T-cell (primary cell): ENCODE results near the gene RBFOX1. TPM values are rescaled to one million over a fixed set of nuclear protein-coding genes. Genes with fewer than 3 reads are reported as not detected.
"Not testable (repeated sequence)": the region's sequence is repeated elsewhere in the genome, so short reads cannot be mapped to it uniquely, and the experiment has no call there.

ENCODE experiments used
- ATAC-seq, 4 experiments: fragments of 200-7000 bp in 3 of 4; fragments of 150-1000 bp in 1 of 4; cut with Tn5 transposase; replicated peaks in 1 of 4; 1 replicate in 3 of 4; 2 replicates in 1 of 4; pipeline ENCODE4 v1.10.0; 2021; ENCODE audit warnings: moderate library complexity in 3 of 4, mild to moderate bottlenecking in 2 of 4, moderate number of reproducible peaks in 1 of 4
- CTCF ChIA-PET, 2 donors: fragments of 300-600 bp; sonication (Branson Sonifier 250); formaldehyde crosslinking; loops; one replicate each; lab custom pipeline; 2022; ENCODE audit warnings: antibody characterized with exemption in 2 of 2; lab: Charles Lee
- POLR2A ChIA-PET, 2 donors: fragments of 300-600 bp; sonication (Branson Sonifier 250); formaldehyde crosslinking; loops; one replicate each; lab custom pipeline; 2022; ENCODE audit warnings: antibody characterized with exemption in 2 of 2; lab: Charles Lee
- DNase-seq, 35 experiments: peaks; one replicate each; pipeline versions ENCODE4 v3.0.0 to v3.0.0-alpha.2; 2013 to 2023
- H3K27ac ChIP-seq: one replicate; pipeline ENCODE4 v1.5.1; 2013; ENCODE audit warnings: low read length
- H3K27me3 ChIP-seq, 2 experiments: replicated peaks in 1 of 2; 1 replicate in 1 of 2; 2 replicates in 1 of 2; pipeline versions ENCODE4 v1.6.1 to v1.7.0; 2013; ENCODE audit warnings: low read length in 1 of 2, mixed read lengths in 1 of 2; ENCODE audit not compliant: control insufficient read depth in 2 of 2, insufficient read depth in 2 of 2; ENCODE audit errors: extremely low read depth in 1 of 2
- H3K36me3 ChIP-seq, 2 donors: 1 replicate in 1 of 2; 2 replicates in 1 of 2; pipeline versions ENCODE4 v1.6.1 to v1.7.0; 2013; ENCODE audit warnings: low read length in 1 of 2; ENCODE audit not compliant: control insufficient read depth in 2 of 2, insufficient read depth in 1 of 2; ENCODE audit errors: extremely low read depth in 1 of 2
- H3K4me1 ChIP-seq, 2 experiments: 1 replicate in 1 of 2; 2 replicates in 1 of 2; pipeline versions ENCODE4 v1.6.1 to v1.7.0; 2013; ENCODE audit warnings: low read length in 2 of 2, mixed read lengths in 1 of 2; ENCODE audit not compliant: insufficient read depth in 2 of 2, control insufficient read depth in 1 of 2; ENCODE audit errors: extremely low read depth in 1 of 2
- H3K4me3 ChIP-seq, 2 donors: 1 replicate in 1 of 2; 2 replicates in 1 of 2; pipeline versions ENCODE4 v1.5.1 to v1.7.0; 2013; ENCODE audit warnings: mild to moderate bottlenecking in 2 of 2, low read length in 1 of 2, moderate library complexity in 1 of 2; ENCODE audit not compliant: control insufficient read depth in 1 of 2; ENCODE audit errors: extremely low read depth in 1 of 2
- H3K9me3 ChIP-seq: 2 replicates; pipeline ENCODE4 v1.7.0; 2013
- H3K27ac Mint-ChIP-seq, 2 donors: one replicate each; pipeline ENCODE4 v1.8.0; 2020 to 2021; ENCODE audit warnings: mild to moderate bottlenecking in 2 of 2, mixed read lengths in 2 of 2
- H3K27me3 Mint-ChIP-seq, 2 donors: one replicate each; pipeline ENCODE4 v1.8.0; 2021 to 2022; ENCODE audit warnings: mixed read lengths in 2 of 2
- H3K36me3 Mint-ChIP-seq: one replicate; pipeline ENCODE4 v1.8.0; 2021; ENCODE audit warnings: mixed read lengths
- H3K4me1 Mint-ChIP-seq, 3 donors: one replicate each; pipeline ENCODE4 v1.8.0; 2020 to 2022; ENCODE audit warnings: mixed read lengths in 3 of 3, mild to moderate bottlenecking in 1 of 3
- H3K4me3 Mint-ChIP-seq, 3 donors: one replicate each; pipeline ENCODE4 v1.8.0; 2020 to 2022; ENCODE audit warnings: mild to moderate bottlenecking in 3 of 3, mixed read lengths in 3 of 3, moderate library complexity in 3 of 3
- H3K9me3 Mint-ChIP-seq, 3 donors: one replicate each; pipeline ENCODE4 v1.8.0; 2020 to 2022; ENCODE audit warnings: mixed read lengths in 3 of 3
- WGBS: methylation state at CpG from one replicate; pipeline ENCODE4 v1.1.5; 2013; ENCODE audit warnings: missing lambda C conversion rate; ENCODE audit not compliant: insufficient coverage; 5-methylcytosine and 5-hydroxymethylcytosine counted together
- total RNA-seq, 35 experiments: library from RNA in 6 of 35; stranded (reverse) in 6 of 35; fragments of 120-200 nt in 1 of 35; gene quantifications; one replicate each; pipeline versions ENCODE4 v1.2.1 to v1.2.4 and lab custom pipeline; 2013 to 2026

RBFOX1 gene
- total RNA-seq, 5 donors from 2014 or later (not counting 1 experiment from before 2014, with no cell fraction given) = not detected

GRCh38 chr16:7492122-7492521, 159.5 kb downstream of the RBFOX1 start:
- H3K4me3 ChIP-seq = no peak overlapping the region
- Mint-ChIP-seq H3K4me1 (no peaks in the 10 kb centered on the region), H3K9me3 (peaks cover 9 to 20% (median 18%) of the 10 kb centered on the region in 3 donors), H3K36me3 (no peaks in the 10 kb centered on the region), H3K27ac (no peak overlapping the region), H3K27me3 (no peaks in the 10 kb centered on the region), H3K4me3 (no peak overlapping the region)
- H3K27ac ChIP-seq = no peak overlapping the region
- no peaks in the 10 kb centered on the region for H3K4me1 ChIP-seq
- H3K9me3 ChIP-seq = no peaks in the 10 kb centered on the region
- no CpG with 5 or more reads among the region's 1 CpG for WGBS
- POLR2A ChIA-PET = no interaction called here
- ATAC-seq (no peak), DNase-seq (no peak)
- CTCF ChIA-PET = no interaction called here
- H3K27me3 ChIP-seq = no peaks in the 10 kb centered on the region
- no peaks in the 10 kb centered on the region for H3K36me3 ChIP-seq

DNA sequence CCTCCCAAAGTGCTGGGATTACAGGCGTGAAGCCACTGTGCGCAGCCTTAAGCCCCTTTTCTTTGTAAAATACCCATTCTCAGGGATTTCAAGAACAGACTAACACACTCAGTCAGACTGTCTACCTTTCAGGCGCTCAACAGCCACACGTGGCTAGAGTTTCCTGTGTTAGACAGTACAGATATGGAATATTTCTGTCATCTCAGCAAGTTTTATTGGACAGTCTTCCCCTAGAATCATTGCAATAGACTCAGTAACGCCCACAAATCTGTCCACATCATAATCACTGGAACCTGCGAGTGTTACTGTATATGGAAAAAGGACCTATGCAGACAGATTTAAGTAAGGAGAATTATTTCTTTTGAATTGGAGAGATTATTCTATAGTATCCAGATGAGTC, 160.5 kb downstream of the RBFOX1 start:
- no peak overlapping the region for H3K27ac Mint-ChIP-seq
- peaks cover 7 to 20% (median 20%) of the 10 kb centered on the region in 3 donors for H3K9me3 Mint-ChIP-seq
- Histone ChIP-seq H3K27ac (no peak overlapping the region), H3K36me3 (no peaks in the 10 kb centered on the region), H3K27me3 (no peaks in the 10 kb centered on the region), H3K9me3 (no peaks in the 10 kb centered on the region), H3K4me3 (no peak overlapping the region), H3K4me1 (no peaks in the 10 kb centered on the region)
- no peak for ATAC-seq
- ChIA-PET POLR2A (no interaction called here), CTCF (no interaction called here)
- no peaks in the 10 kb centered on the region for H3K4me1 Mint-ChIP-seq
- H3K36me3 Mint-ChIP-seq = no peaks in the 10 kb centered on the region
- no peaks in the 10 kb centered on the region for H3K27me3 Mint-ChIP-seq
- no peak overlapping the region for H3K4me3 Mint-ChIP-seq
- WGBS = 100% methylated on average over 1 of the region's 6 CpGs
- no peak for DNase-seq

DNA sequence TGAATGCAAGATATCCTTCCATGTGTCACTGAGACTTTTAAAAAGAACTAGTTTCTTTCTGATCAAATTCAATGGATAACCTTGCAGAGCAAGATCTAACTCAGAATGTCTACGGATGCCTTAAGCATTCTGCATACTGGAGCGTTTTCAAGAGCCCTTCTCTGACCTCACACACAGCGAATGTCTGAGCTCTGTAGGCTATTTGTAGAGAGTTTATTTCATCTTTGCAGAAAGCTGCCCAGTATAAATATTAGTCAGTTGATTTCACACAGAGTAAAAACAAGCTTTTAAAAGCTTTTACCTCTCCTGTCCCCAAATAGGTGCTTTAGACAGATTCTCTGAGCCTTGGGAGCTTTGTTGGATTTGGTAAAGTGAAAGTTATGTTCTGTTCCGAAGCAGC, 165.0 kb downstream of the RBFOX1 start:
- H3K27me3 ChIP-seq = no peaks in the 10 kb centered on the region
- H3K36me3 ChIP-seq = no peaks in the 10 kb centered on the region
- ChIA-PET CTCF (no interaction called here), POLR2A (no interaction called here)
- Mint-ChIP-seq H3K36me3 (no peaks in the 10 kb centered on the region), H3K4me3 (no peak overlapping the region), H3K9me3 (peaks cover 12 to 25% (median 21%) of the 10 kb centered on the region in 3 donors), H3K4me1 (no peaks in the 10 kb centered on the region), H3K27ac (no peak overlapping the region), H3K27me3 (no peaks in the 10 kb centered on the region)
- WGBS = 100% methylated on average over 1 of the region's 4 CpGs
- no peak overlapping the region for H3K4me3 ChIP-seq
- ATAC-seq = no peak
- no peaks in the 10 kb centered on the region for H3K4me1 ChIP-seq
- no peaks in the 10 kb centered on the region for H3K9me3 ChIP-seq
- H3K27ac ChIP-seq = no peak overlapping the region
- DNase-seq = no peak

- no peak overlapping the region for H3K4me3 Mint-ChIP-seq
- H3K4me1 Mint-ChIP-seq = no peaks in the 10 kb centered on the region
- ChIA-PET POLR2A (no interaction called here), CTCF (no interaction called here)
- DNase-seq (no peak), ATAC-seq (no peak)
- Histone ChIP-seq H3K27ac (no peak overlapping the region), H3K9me3 (no peaks in the 10 kb centered on the region), H3K4me3 (no peak overlapping the region), H3K36me3 (no peaks in the 10 kb centered on the region), H3K4me1 (no peaks in the 10 kb centered on the region), H3K27me3 (no peaks in the 10 kb centered on the region)
- WGBS = 100% methylated on average over 2 of the region's 5 CpGs
- peaks cover 17 to 30% (median 24%) of the 10 kb centered on the region in 3 donors for H3K9me3 Mint-ChIP-seq
- no peak overlapping the region for H3K27ac Mint-ChIP-seq
- H3K27me3 Mint-ChIP-seq = no peaks in the 10 kb centered on the region
- no peaks in the 10 kb centered on the region for H3K36me3 Mint-ChIP-seq
Observed at GRCh38 chr16:7501868-7502267, 169.2 kb downstream of the RBFOX1 start.

GRCh38 chr16:7502591-7503157, 170.0 kb downstream of the RBFOX1 start:
- H3K4me1 Mint-ChIP-seq, CTCF ChIA-PET, H3K36me3 Mint-ChIP-seq, H3K27ac ChIP-seq, H3K4me1 ChIP-seq, H3K36me3 ChIP-seq, H3K4me3 ChIP-seq, ATAC-seq, H3K27ac Mint-ChIP-seq, H3K9me3 ChIP-seq, DNase-seq, H3K27me3 Mint-ChIP-seq, H3K4me3 Mint-ChIP-seq, H3K27me3 ChIP-seq, POLR2A ChIA-PET: not testable (repeated sequence)
- H3K9me3 Mint-ChIP-seq = peaks cover 14 to 30% (median 18%) of the 10 kb centered on the region in 3 donors
- WGBS = 100% methylated on average over 2 of the region's 4 CpGs

DNA sequence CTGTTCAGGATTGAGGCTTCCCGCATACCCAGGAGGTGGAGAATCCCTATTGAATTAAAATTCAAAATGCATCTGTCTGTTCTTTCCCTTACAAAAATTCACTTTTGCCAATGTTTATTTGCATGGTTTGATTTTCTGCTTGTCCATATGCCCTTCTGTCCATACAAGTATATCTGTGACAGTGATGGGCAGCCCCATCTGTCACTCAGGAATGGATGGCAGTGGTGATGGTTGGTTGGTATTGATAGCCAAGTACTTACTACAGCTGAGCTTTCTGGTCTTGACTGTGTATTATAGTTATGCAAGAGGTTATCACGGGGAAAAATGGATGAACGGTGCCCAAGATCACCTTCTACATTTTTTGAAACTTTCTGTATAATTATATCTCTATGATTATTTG, 171.0 kb downstream of the RBFOX1 start:
- H3K4me3 Mint-ChIP-seq = no peak overlapping the region
- H3K36me3 Mint-ChIP-seq = no peaks in the 10 kb centered on the region
- ChIA-PET CTCF (no interaction called here), POLR2A (no interaction called here)
- no CpG with 5 or more reads among the region's 3 CpGs for WGBS
- H3K36me3 ChIP-seq = no peaks in the 10 kb centered on the region
- no peak overlapping the region for H3K27ac ChIP-seq
- H3K27me3 Mint-ChIP-seq = no peaks in the 10 kb centered on the region
- ATAC-seq = no peak
- no peaks in the 10 kb centered on the region for H3K4me1 ChIP-seq
- no peak overlapping the region for H3K27ac Mint-ChIP-seq
- H3K4me3 ChIP-seq = no peak overlapping the region
- DNase-seq = no peak
- H3K9me3 ChIP-seq = no peaks in the 10 kb centered on the region
- H3K27me3 ChIP-seq = no peaks in the 10 kb centered on the region
- H3K9me3 Mint-ChIP-seq = peaks cover 14 to 28% (median 14%) of the 10 kb centered on the region in 3 donors
- H3K4me1 Mint-ChIP-seq = no peaks in the 10 kb centered on the region

DNA sequence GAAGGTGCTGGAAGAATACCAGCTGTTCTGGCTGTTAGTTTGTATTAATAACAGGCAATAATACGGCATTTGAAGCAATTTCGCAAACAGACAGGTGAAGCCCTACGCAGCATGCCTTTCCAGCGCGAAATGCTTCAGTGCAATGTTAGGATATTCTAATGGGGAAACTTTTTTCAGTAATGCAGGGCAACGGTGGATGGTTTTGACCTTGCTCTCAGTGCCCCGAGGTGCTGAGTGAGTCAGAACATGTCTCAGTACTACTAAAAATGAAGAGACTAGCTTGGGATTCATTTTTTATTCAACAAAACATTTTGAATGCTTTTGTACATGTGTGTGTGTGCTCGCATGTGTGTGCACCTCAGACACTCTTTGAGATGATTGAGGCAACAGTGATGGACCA, 172.2 kb downstream of the RBFOX1 start:
- Histone ChIP-seq H3K4me1 (no peaks in the 10 kb centered on the region), H3K36me3 (no peaks in the 10 kb centered on the region), H3K27ac (no peak overlapping the region), H3K9me3 (no peaks in the 10 kb centered on the region), H3K4me3 (no peak overlapping the region), H3K27me3 (no peaks in the 10 kb centered on the region)
- DNase-seq (no peak), ATAC-seq (no peak)
- Mint-ChIP-seq H3K27me3 (no peaks in the 10 kb centered on the region), H3K4me3 (no peak overlapping the region), H3K4me1 (no peaks in the 10 kb centered on the region), H3K9me3 (peaks cover 11 to 28% (median 14%) of the 10 kb centered on the region in 3 donors), H3K36me3 (no peaks in the 10 kb centered on the region), H3K27ac (no peak overlapping the region)
- CTCF ChIA-PET = no interaction called here
- 83% methylated on average over 7 of the region's 8 CpGs for WGBS
- POLR2A ChIA-PET = no interaction called here
